ENCODE results near the gene IAH1. TPM values are rescaled to one million over a fixed set of nuclear protein-coding genes. Genes with fewer than 3 reads are reported as not detected.

Gene IAH1
- total and polyA plus RNA-seq, 2 donors (not counting 3 experiments of a cell fraction or from before 2014, with no cell fraction given): 43.4 to 44.0 TPM

GRCh38 chr2:9484533-9484932 is 10.2 kb downstream of the IAH1 start:
- no peak overlapping the region for H3K27ac ChIP-seq (ENCODE audit: insufficient read depth, low read depth, low read length)
- H4K20me1 ChIP-seq (replicated peaks; ENCODE audit: control insufficient read depth, extremely low read depth, insufficient read depth, low read length): no peaks in the 10 kb centered on the region
- TF ChIP-seq CTCF (IDR thresholded peaks at IDR 0.05; ENCODE audit: extremely low read depth in 1 of 2, insufficient read depth in 1 of 2, low read depth in 1 of 2, low read length in 2 of 2): no peak
- H3K9ac ChIP-seq (replicated peaks; ENCODE audit: extremely low read depth, insufficient read depth, low read length): no peak overlapping the region
- H3K79me2 ChIP-seq (ENCODE audit: control insufficient read depth, insufficient read depth, low read length): peaks cover under 1% of the 10 kb centered on the region
- H3K27me3 ChIP-seq (ENCODE audit: control insufficient read depth in 2 of 2, insufficient read depth in 2 of 2, low read length in 2 of 2): no peaks in the 10 kb centered on the region
- CTCF ChIA-PET: interaction anchor here (0.8 to 1.5 kb wide), 2 partner anchors 25 to 30 kb away, joined by 4 read pairs; no protein-coding TSS in a partner anchor
- DNase-seq (ENCODE audit: low read depth, low spot score) (no peak), FAIRE-seq (no peak)
- dilution Hi-C loops (cut with MboI; ENCODE audit: extremely low pct_ligation_motif_present, low sequenced_read_pairs) (no loop called here), intact Hi-C loops (cut with micrococcal nuclease) (no loop called here)
- peaks cover 3% of the 10 kb centered on the region for H3K4me1 ChIP-seq (ENCODE audit: control insufficient read depth, extremely low read depth, insufficient read depth, low read length)
- POLR2A ChIA-PET: no interaction called here
- peaks cover 28 to 48% of the 10 kb centered on the region in 2 experiments for H3K36me3 ChIP-seq (ENCODE audit: control insufficient read depth in 2 of 2, extremely low read depth in 1 of 2, insufficient read depth in 2 of 2, low read length in 2 of 2)
- H3K4me2 ChIP-seq (ENCODE audit: insufficient read depth, low read length): no peak overlapping the region
- no peaks in the 10 kb centered on the region for H3K9me3 ChIP-seq (replicated peaks; ENCODE audit: control insufficient read depth, insufficient read depth, low read length)
- no peak overlapping the region for H2AFZ ChIP-seq (ENCODE audit: low read depth, low read length)
- no peaks in the 10 kb centered on the region for H3K9me1 ChIP-seq (replicated peaks; ENCODE audit: control insufficient read depth, extremely low read depth, insufficient read depth, low read length)
- H3K4me3 ChIP-seq (replicated peaks in 1 of 3; ENCODE audit: insufficient read depth in 1 of 3, low read depth in 1 of 3, low read length in 3 of 3): no peak overlapping the region
- no TSS peak for BruUV-seq (replicated peaks)

- H3K9me1 ChIP-seq (replicated peaks; ENCODE audit: control insufficient read depth, extremely low read depth, insufficient read depth, low read length): no peaks in the 10 kb centered on the region
- no peak overlapping the region for H3K27ac ChIP-seq (ENCODE audit: insufficient read depth, low read depth, low read length)
- dilution Hi-C loops (cut with MboI; ENCODE audit: extremely low pct_ligation_motif_present, low sequenced_read_pairs): no loop called here
- BruUV-seq (replicated peaks): no TSS peak
- H3K36me3 ChIP-seq (ENCODE audit: control insufficient read depth in 2 of 2, extremely low read depth in 1 of 2, insufficient read depth in 2 of 2, low read length in 2 of 2): peaks cover 43 to 49% of the 10 kb centered on the region in 2 experiments
- H3K79me2 ChIP-seq (ENCODE audit: control insufficient read depth, insufficient read depth, low read length): no peaks in the 10 kb centered on the region
- FAIRE-seq (no peak), DNase-seq (ENCODE audit: low read depth, low spot score) (no peak)
- no peak overlapping the region for H3K4me2 ChIP-seq (ENCODE audit: insufficient read depth, low read length)
- intact Hi-C loops (cut with micrococcal nuclease): no loop called here
- no peak overlapping the region for H3K4me3 ChIP-seq (replicated peaks in 1 of 3; ENCODE audit: insufficient read depth in 1 of 3, low read depth in 1 of 3, low read length in 3 of 3)
- POLR2A ChIA-PET: no interaction called here
- H4K20me1 ChIP-seq (replicated peaks; ENCODE audit: control insufficient read depth, extremely low read depth, insufficient read depth, low read length): no peaks in the 10 kb centered on the region
- no peaks in the 10 kb centered on the region for H3K4me1 ChIP-seq (ENCODE audit: control insufficient read depth, extremely low read depth, insufficient read depth, low read length)
- H3K9ac ChIP-seq (replicated peaks; ENCODE audit: extremely low read depth, insufficient read depth, low read length): no peak overlapping the region
- no peaks in the 10 kb centered on the region for H3K9me3 ChIP-seq (replicated peaks; ENCODE audit: control insufficient read depth, insufficient read depth, low read length)
- H2AFZ ChIP-seq (ENCODE audit: low read depth, low read length): no peak overlapping the region
- TF ChIP-seq EZH2 (IDR thresholded peaks at IDR 0.05; ENCODE audit: borderline replicate concordance, low read depth, low read length, severe bottlenecking): no peak
- no peak for TF ChIP-seq POLR2A (IDR thresholded peaks at IDR 0.05; ENCODE audit: low read depth, low read length)
- TF ChIP-seq CTCF (IDR thresholded peaks at IDR 0.05; ENCODE audit: extremely low read depth in 1 of 2, insufficient read depth in 1 of 2, low read depth in 1 of 2, low read length in 2 of 2): no peak
- no peak for TF ChIP-seq GATA2 (IDR thresholded peaks at IDR 0.05; ENCODE audit: insufficient read depth, insufficient read length, low read depth, low read length)
- TF ChIP-seq JUN (IDR thresholded peaks at IDR 0.05; ENCODE audit: borderline replicate concordance, insufficient read depth, insufficient read length, low read depth): no peak
- TF ChIP-seq MYC (IDR thresholded peaks at IDR 0.05; ENCODE audit: low read depth, low read length): no peak
- no peak for TF ChIP-seq FOS (IDR thresholded peaks at IDR 0.05; ENCODE audit: borderline replicate concordance, insufficient read depth, low read length)
- no peak for TF ChIP-seq MAX (IDR thresholded peaks at IDR 0.05; ENCODE audit: insufficient read depth, insufficient read length)
- no peak for TF ChIP-seq POLR2AphosphoS5 (IDR thresholded peaks at IDR 0.05; ENCODE audit: insufficient read depth, low read depth, low read length)
- CTCF ChIA-PET: interaction anchor here (1.2 kb wide), 1 partner anchor 67 kb away, joined by 4 read pairs; the partner anchor contains the start of gene ADAM17
- no peaks in the 10 kb centered on the region for H3K27me3 ChIP-seq (ENCODE audit: control insufficient read depth in 2 of 2, insufficient read depth in 2 of 2, low read length in 2 of 2)
Measured at GRCh38 chr2:9488583-9489547, 14.5 kb downstream of the IAH1 start.

All from endothelial cell of umbilical vein (primary cell).